ENCODE measurements around the gene TM9SF1. TPM values are rescaled to one million over a fixed set of nuclear protein-coding genes. Genes with fewer than 3 reads are reported as not detected.
A peak's percentile ranks its signal among the peaks of the same experiment; 100 is the strongest.

Gene TM9SF1
- total and polyA plus RNA-seq, 2 of the 13 experiments (the other 11 are each of a cell fraction or from before 2014, with no cell fraction given): 83.2 to 110 TPM

GRCh38 chr14:24215495-24216344 lies 20.5 kb upstream of the TM9SF1 start, which contains the start of gene MDP1 (continued):
- peak; percentile 70; the same call in 1 of the 2 replicates for TF ChIP-seq ZNF598 (CRISPR knock-in tag; IDR thresholded peaks at IDR 0.05; ENCODE audit: borderline replicate concordance)
- TF ChIP-seq RAD21 (CRISPR knock-in tag; IDR thresholded peaks at IDR 0.05): peak; percentile 96
- no peak for TF ChIP-seq ZNF460 (CRISPR knock-in tag; IDR thresholded peaks at IDR 0.05; ENCODE audit: borderline replicate concordance)
- no peak for TF ChIP-seq NONO (IDR thresholded peaks at IDR 0.05)
- peak; percentile 100 for TF ChIP-seq NONO (CRISPR knock-in tag; conservative IDR thresholded peaks at IDR 0.05)
- TF ChIP-seq HMG20B (CRISPR knock-in tag; conservative IDR thresholded peaks at IDR 0.05): peak; percentile 90
- peak; percentile 82 for TF ChIP-seq ZNF770 (CRISPR knock-in tag; IDR thresholded peaks at IDR 0.05)
- TF ChIP-seq TERF1 (CRISPR knock-in tag; IDR thresholded peaks at IDR 0.05): peak; percentile 89
- no peak for TF ChIP-seq TCF7L2 (IDR thresholded peaks at IDR 0.05; ENCODE audit: low read depth, low read length)
- peak; percentile 100 for TF ChIP-seq TAF15 (IDR thresholded peaks at IDR 0.05; ENCODE audit: low read depth, low read length, poor library complexity, severe bottlenecking)
- no peak for TF ChIP-seq MLLT10 (CRISPR knock-in tag; IDR thresholded peaks at IDR 0.05)
- peak; percentile 95 for TF ChIP-seq ASH2L (IDR thresholded peaks at IDR 0.05; ENCODE audit: insufficient read length, low read depth, low read length)
- TF ChIP-seq ZNF468 (CRISPR knock-in tag; IDR thresholded peaks at IDR 0.05): peak; percentile 99
- no peak for TF ChIP-seq ZNF431 (CRISPR knock-in tag; IDR thresholded peaks at IDR 0.05; ENCODE audit: borderline replicate concordance, low read depth)
- peak; percentile 97 for TF ChIP-seq ZNF275 (CRISPR knock-in tag; IDR thresholded peaks at IDR 0.05; ENCODE audit: borderline replicate concordance)
- peak; percentile 88; the same call in 1 of the 2 replicates for TF ChIP-seq ZFP36L2 (CRISPR knock-in tag; IDR thresholded peaks at IDR 0.05)
- TF ChIP-seq ZSCAN30 (CRISPR knock-in tag; IDR thresholded peaks at IDR 0.05): no peak
- TF ChIP-seq LCORL (IDR thresholded peaks at IDR 0.05): no peak
- TF ChIP-seq LCORL (CRISPR knock-in tag; IDR thresholded peaks at IDR 0.05): peak; percentile 94
- TF ChIP-seq ZNF607 (CRISPR knock-in tag; IDR thresholded peaks at IDR 0.05; ENCODE audit: borderline replicate concordance): peak; percentile 96
- TF ChIP-seq ZNF749 (CRISPR knock-in tag; IDR thresholded peaks at IDR 0.05; ENCODE audit: borderline replicate concordance): peak; percentile 97; the same call in 1 of the 2 replicates
- TF ChIP-seq MEIS2 (CRISPR knock-in tag; IDR thresholded peaks at IDR 0.05): peak; percentile 99
- TF ChIP-seq SETDB1 (CRISPR knock-in tag; IDR thresholded peaks at IDR 0.05; ENCODE audit: borderline replicate concordance): no peak
- no peak for TF ChIP-seq HMGA1 (CRISPR knock-in tag; conservative IDR thresholded peaks at IDR 0.05)
- TF ChIP-seq KAT2B (IDR thresholded peaks at IDR 0.05; ENCODE audit: borderline replicate concordance, low read depth, low read length): no peak
- peak; percentile 99 for TF ChIP-seq BORCS8-MEF2B (CRISPR knock-in tag; IDR thresholded peaks at IDR 0.05)
- TF ChIP-seq KLF13 (CRISPR knock-in tag; IDR thresholded peaks at IDR 0.05): no peak; the same call in 1 of the 2 replicates
